Smooth muscle cell (in vitro differentiated cells): ENCODE data around the gene DUOXA2. TPM values are rescaled to one million over a fixed set of nuclear protein-coding genes. Genes with fewer than 3 reads are reported as not detected.
"Not testable (repeated sequence)": the region's sequence is repeated elsewhere in the genome, so short reads cannot be mapped to it uniquely, and the experiment has no call there.

Experiments
- DNase-seq: peaks from one replicate; lab custom pipeline; 2025; ENCODE audit not compliant: unreplicated experiment; lab: John Stamatoyannopoulos, UW
- H2AFZ ChIP-seq: fragments of 200-600 bp; sonication (generic); 2 replicates; pipeline ENCODE4 v1.6.0; 2016; ENCODE audit warnings: antibody characterized with exemption, low read depth, mild to moderate bottlenecking
- H3F3A ChIP-seq: fragments of 200-600 bp; sonication (generic); 2 replicates; pipeline ENCODE4 v1.6.0; 2017; ENCODE audit warnings: antibody characterized with exemption, low read depth
- H3K27ac ChIP-seq: fragments of 200-600 bp; sonication (generic); 2 replicates; pipeline ENCODE4 v1.5.1; 2016; ENCODE audit warnings: low read depth, mild to moderate bottlenecking
- H3K27me3 ChIP-seq: fragments of 200-600 bp; sonication (generic); 2 replicates; pipeline ENCODE4 v1.6.1; 2016; ENCODE audit warnings: low read depth, mild to moderate bottlenecking
- H3K36me3 ChIP-seq: fragments of 200-600 bp; sonication (generic); 2 replicates; pipeline ENCODE4 v1.5.1; 2016; ENCODE audit warnings: low read depth
- H3K4me1 ChIP-seq: fragments of 200-600 bp; sonication (generic); 2 replicates; pipeline ENCODE4 v1.5.1; 2016; ENCODE audit warnings: low read depth
- H3K4me2 ChIP-seq: fragments of 200-600 bp; sonication (generic); 2 replicates; pipeline ENCODE4 v1.6.0; 2016; ENCODE audit warnings: mild to moderate bottlenecking
- H3K4me3 ChIP-seq: fragments of 200-600 bp; sonication (generic); 2 replicates; pipeline ENCODE4 v1.5.1; 2016; ENCODE audit warnings: mild to moderate bottlenecking
- H3K79me2 ChIP-seq: fragments of 200-600 bp; sonication (generic); 2 replicates; pipeline ENCODE4 v1.6.0; 2016; ENCODE audit warnings: low read depth, mild to moderate bottlenecking
- H3K9ac ChIP-seq: fragments of 200-600 bp; sonication (generic); 2 replicates; pipeline ENCODE4 v1.6.0; 2016; ENCODE audit warnings: low read depth
- H3K9me3 ChIP-seq: fragments of 200-600 bp; sonication (generic); replicated peaks from 2 replicates; pipeline ENCODE4 v1.5.1; 2016; ENCODE audit warnings: low read depth
- H4K20me1 ChIP-seq: fragments of 200-600 bp; sonication (generic); 2 replicates; pipeline ENCODE4 v1.6.0; 2016; ENCODE audit warnings: low read depth
- WGBS: methylation state at CpG from one replicate; pipeline ENCODE4 v1.1.7; 2016; ENCODE audit warnings: low lambda C conversion rate; 5-methylcytosine and 5-hydroxymethylcytosine counted together
- polyA plus RNA-seq: library from polyadenylated mRNA; unstranded; fragments of >200 nt; fragmentation: Nextera tagmentation; extraction: Ambion mirVana; gene quantifications from 2 replicates; pipeline ENCODE4 v1.2.1, GENCODE V29; 2016
- total RNA-seq: library from RNA; depleted of rRNA; stranded (reverse); fragments of >200 nt; gene quantifications from 2 replicates; pipeline ENCODE4 v1.2.3, GENCODE V29; 2014
- TF ChIP-seq, protein P1 (sequence below): fragments of 200-600 bp; sonication (generic); IDR thresholded peaks from 2 replicates; pipeline ENCODE4 v1.5.1; 2017; ENCODE audit warnings: borderline replicate concordance, mild to moderate bottlenecking, antibody characterized with exemption; ENCODE audit not compliant: insufficient read depth, poor library complexity, severe bottlenecking

Gene DUOXA2
- total and polyA plus RNA-seq, 2 experiments from 2014 or later = not detected

DNA sequence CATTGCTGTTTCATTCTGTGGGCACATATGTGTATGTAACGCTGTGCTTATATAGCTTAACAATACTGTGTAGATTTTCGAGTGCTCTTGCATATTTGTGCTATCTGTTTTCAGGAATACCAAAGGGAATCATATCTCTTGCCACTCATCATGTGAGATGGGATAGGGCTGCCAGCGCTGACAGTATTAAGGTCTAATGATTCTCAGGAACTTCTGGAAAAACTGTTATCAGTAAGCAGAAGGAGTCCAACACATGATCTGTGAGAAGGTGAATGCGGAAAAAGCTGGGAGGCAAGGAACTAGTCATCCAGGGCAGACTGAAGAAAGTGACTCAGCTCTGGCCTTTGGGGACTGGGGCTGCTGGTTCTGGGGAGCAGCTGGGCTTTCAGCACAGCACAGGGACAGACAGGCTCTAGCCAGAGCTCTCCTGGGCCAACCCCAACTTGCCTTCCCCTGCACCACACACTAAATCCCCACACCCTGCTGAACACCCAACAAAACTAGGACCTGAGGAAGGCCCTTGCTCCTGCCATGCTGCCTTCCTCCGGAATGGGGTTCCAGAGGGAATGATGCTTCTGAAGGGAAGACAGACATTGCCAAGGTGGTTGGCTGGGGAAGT lies 34.4 kb upstream of the DUOXA2 start:
- H3K27me3 ChIP-seq = not testable (repeated sequence)

GRCh38 chr15:45080593-45080992 lies 33.5 kb upstream of the DUOXA2 start:
- not testable (repeated sequence) for H3K9me3 ChIP-seq, H3K79me2 ChIP-seq, H3K27ac ChIP-seq, H3K4me2 ChIP-seq, H2AFZ ChIP-seq, H3K27me3 ChIP-seq, H3K4me1 ChIP-seq, H3K4me3 ChIP-seq, H3F3A ChIP-seq, H4K20me1 ChIP-seq, H3K9ac ChIP-seq, DNase-seq, H3K36me3 ChIP-seq
- WGBS = 98% methylated on average over 3 of the region's 3 CpGs

More for the DNA sequence above, 34.4 kb upstream of the DUOXA2 start:
- not testable (repeated sequence) for H3K9ac ChIP-seq, H2AFZ ChIP-seq, H4K20me1 ChIP-seq, H3K9me3 ChIP-seq, H3F3A ChIP-seq, DNase-seq, H3K4me2 ChIP-seq, H3K36me3 ChIP-seq, H3K4me1 ChIP-seq, H3K79me2 ChIP-seq, H3K4me3 ChIP-seq
- 43% methylated on average over 5 of the region's 5 CpGs for WGBS
- H3K27ac ChIP-seq = peak overlapping the region; percentile 19

DNA sequence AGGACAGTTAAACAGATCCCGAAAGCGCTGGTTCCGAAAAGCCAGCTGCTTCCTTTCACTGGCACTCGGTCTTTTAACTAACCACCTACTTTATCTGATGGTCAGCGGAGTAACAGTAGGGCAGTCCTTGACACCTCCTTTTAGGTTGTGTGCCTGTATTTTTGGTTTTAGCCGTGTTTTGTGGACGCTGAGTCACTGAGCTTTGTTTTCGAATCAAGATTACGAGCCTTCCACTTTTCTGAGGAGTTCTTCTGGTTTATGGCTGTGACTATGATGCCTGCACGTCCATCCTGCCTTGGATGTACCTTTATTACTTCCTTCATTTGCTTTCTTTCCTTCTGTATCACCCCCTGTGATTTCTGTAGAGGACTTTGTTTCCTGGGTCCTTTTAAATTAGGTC lies 31.7 kb upstream of the DUOXA2 start:
- not testable (repeated sequence) for H2AFZ ChIP-seq, H3K9ac ChIP-seq, H3K9me3 ChIP-seq, H4K20me1 ChIP-seq, H3F3A ChIP-seq, DNase-seq, H3K36me3 ChIP-seq, H3K27ac ChIP-seq, H3K79me2 ChIP-seq, H3K4me3 ChIP-seq, H3K4me1 ChIP-seq
- peak overlapping the region; percentile 37 for H3K4me2 ChIP-seq
- WGBS = 27% methylated on average over 10 of the region's 10 CpGs
- H3K27me3 ChIP-seq = peaks cover 11% of the 10 kb centered on the region

DNA sequence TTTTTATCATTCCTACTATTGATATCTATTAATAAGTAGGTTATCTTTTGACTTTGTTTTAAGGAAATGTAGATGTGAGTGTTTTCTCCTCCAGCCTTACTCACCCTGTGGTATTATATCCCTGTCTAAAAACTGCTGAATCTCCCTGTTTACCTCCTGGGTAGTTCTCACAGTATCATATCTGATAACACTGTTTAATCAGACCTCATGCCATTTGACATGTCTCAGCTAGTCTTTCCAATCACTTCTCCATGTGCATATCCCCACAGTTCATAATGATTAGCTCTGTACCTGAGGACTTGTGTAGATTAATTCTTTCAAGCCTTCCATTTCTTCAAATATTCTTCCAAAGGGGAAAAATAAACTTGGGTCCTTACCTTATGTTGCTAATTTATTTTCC lies 30.9 kb upstream of the DUOXA2 start:
- Histone ChIP-seq H3K27ac (no peak overlapping the region), H3K9ac (no peak overlapping the region), H3K27me3 (peaks cover 11% of the 10 kb centered on the region), H3F3A (no peaks in the 10 kb centered on the region), H3K4me2 (no peak overlapping the region), H3K79me2 (no peaks in the 10 kb centered on the region), H3K4me3 (no peak overlapping the region), H3K36me3 (no peaks in the 10 kb centered on the region), H4K20me1 (no peaks in the 10 kb centered on the region), H3K9me3 (no peaks in the 10 kb centered on the region), H2AFZ (no peak overlapping the region), H3K4me1 (no peaks in the 10 kb centered on the region)
- TF ChIP-seq, protein P1, sequence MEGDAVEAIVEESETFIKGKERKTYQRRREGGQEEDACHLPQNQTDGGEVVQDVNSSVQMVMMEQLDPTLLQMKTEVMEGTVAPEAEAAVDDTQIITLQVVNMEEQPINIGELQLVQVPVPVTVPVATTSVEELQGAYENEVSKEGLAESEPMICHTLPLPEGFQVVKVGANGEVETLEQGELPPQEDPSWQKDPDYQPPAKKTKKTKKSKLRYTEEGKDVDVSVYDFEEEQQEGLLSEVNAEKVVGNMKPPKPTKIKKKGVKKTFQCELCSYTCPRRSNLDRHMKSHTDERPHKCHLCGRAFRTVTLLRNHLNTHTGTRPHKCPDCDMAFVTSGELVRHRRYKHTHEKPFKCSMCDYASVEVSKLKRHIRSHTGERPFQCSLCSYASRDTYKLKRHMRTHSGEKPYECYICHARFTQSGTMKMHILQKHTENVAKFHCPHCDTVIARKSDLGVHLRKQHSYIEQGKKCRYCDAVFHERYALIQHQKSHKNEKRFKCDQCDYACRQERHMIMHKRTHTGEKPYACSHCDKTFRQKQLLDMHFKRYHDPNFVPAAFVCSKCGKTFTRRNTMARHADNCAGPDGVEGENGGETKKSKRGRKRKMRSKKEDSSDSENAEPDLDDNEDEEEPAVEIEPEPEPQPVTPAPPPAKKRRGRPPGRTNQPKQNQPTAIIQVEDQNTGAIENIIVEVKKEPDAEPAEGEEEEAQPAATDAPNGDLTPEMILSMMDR = no peak
- DNase-seq = no peak

DNA sequence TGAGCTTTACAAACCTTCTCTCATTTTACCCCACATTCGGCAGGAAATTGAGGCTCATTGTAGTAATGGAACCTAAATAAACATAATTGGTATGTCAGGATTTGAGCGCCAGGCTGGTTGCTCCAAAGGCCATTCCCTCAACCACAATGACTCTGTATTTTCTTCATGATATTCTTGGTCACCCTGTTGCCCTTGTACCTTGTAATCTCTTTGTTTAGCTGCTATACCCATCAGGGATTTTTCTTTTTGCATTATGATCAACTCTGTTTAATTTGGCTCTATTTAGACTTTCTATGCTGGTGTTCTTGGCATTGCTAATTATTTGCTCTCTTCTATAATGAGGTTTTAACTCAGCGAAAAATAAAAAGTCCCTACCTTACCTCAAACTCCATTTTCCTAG lies 30.0 kb upstream of the DUOXA2 start:
- no peaks in the 10 kb centered on the region for H3K36me3 ChIP-seq
- 89% methylated on average over 3 of the region's 3 CpGs for WGBS

More for the DNA sequence above, 30.0 kb upstream of the DUOXA2 start:
- Histone ChIP-seq H3K79me2 (no peaks in the 10 kb centered on the region), H2AFZ (no peak overlapping the region), H3K4me2 (no peak overlapping the region), H3K27me3 (peaks cover 11% of the 10 kb centered on the region), H3K27ac (no peak overlapping the region), H3F3A (no peaks in the 10 kb centered on the region), H3K4me3 (no peak overlapping the region), H3K9me3 (no peaks in the 10 kb centered on the region), H3K9ac (no peak overlapping the region), H3K4me1 (no peaks in the 10 kb centered on the region), H4K20me1 (peaks cover 1% of the 10 kb centered on the region)
- TF ChIP-seq, protein P1 = no peak
- DNase-seq = no peak
